Measurements from ENCODE around the gene SOD2.

GRCh38 chr6:159680104-159680503, 12.9 kb downstream of the SOD2 start:
- TF ChIP-seq EP300 (IDR thresholded peaks at IDR 0.05; ENCODE audit: borderline replicate concordance in 1 of 2, low read depth in 1 of 2, low read length in 1 of 2): no peak
- TF ChIP-seq POLR2AphosphoS5 (IDR thresholded peaks at IDR 0.05; ENCODE audit: low read depth, low read length): no peak
- TF ChIP-seq CTCF (IDR thresholded peaks at IDR 0.05): no peak
- no peak for TF ChIP-seq EZH2phosphoT487 (IDR thresholded peaks at IDR 0.05; ENCODE audit: borderline replicate concordance, low read depth)
